ENCODE measurements around the gene FBL.

FBL gene

DNA sequence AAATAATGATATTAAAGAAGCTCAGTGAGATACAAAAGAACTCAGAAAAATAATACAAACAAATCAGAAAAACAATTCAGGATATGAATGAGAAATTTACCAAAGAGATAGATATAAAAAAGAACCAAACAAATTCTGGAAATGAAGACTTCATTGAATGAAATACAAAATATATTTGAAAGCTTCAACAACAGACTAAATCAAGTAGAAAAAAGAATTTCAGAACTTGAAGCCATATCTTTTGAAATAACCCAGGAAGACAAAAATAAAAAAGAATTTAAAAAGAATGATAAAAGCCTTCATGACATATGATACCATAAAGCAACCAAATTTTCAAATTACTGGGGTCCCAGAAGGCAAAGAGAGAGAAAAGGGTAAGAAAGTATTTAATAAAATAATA lies 57.9 kb downstream of the FBL start:
- no peak for DNase-seq (ENCODE audit: low read depth)

All from GM04504 (cell line).